Astrocyte of the spinal cord (primary cell): Measurements from ENCODE around the gene TAL2.

Experiments used
- DNase-seq: peaks from one replicate; pipeline ENCODE4 v3.0.0; 2011; ENCODE audit warnings: low read depth, low spot score
- H3K4me3 ChIP-seq: 2 replicates; pipeline ENCODE4 v1.5.1; 2011; ENCODE audit warnings: low read depth, mild to moderate bottlenecking, low read length, moderate library complexity
- CTCF ChIP-seq: IDR thresholded peaks from 2 replicates; pipeline ENCODE4 v1.5.1; 2012; ENCODE audit warnings: low read depth, mild to moderate bottlenecking, low read length, inconsistent platforms
- in situ Hi-C: cut with HindIII; loops from 2 replicates; pipeline ENCODE4 v1.10.0; 2017; ENCODE audit warnings: low sequenced_read_pairs

The TAL2 gene

GRCh38 chr9:105694190-105694847 is 32.1 kb downstream of the TAL2 start, which contains the start of gene TMEM38B:
Gene TMEM38B, plus strand, starts transcription at chr9:105694541. Its CDS starts 120 bp downstream, at chr9:105694661.
- in situ Hi-C loops = no loop called here
- peak within 1 kb of the TSS; percentile 75 for H3K4me3 ChIP-seq
- peak; percentile 71 for DNase-seq
- no peak for TF ChIP-seq CTCF

- peak; percentile 41 for DNase-seq
- peak overlapping the region; percentile 75 for H3K4me3 ChIP-seq
- TF ChIP-seq CTCF = no peak
- in situ Hi-C loops = no loop called here
These were observed 32.8 kb downstream of the TAL2 start for GRCh38 chr9:105694848-105695581.

- no peak for DNase-seq
- in situ Hi-C loops = no loop called here
- H3K4me3 ChIP-seq = no peak overlapping the region
- TF ChIP-seq CTCF = no peak
These were observed 34.0 kb downstream of the TAL2 start for GRCh38 chr9:105696219-105696793.

GRCh38 chr9:105697871-105698270 is 35.6 kb downstream of the TAL2 start:
- no peak overlapping the region for H3K4me3 ChIP-seq
- DNase-seq = peak; percentile 15
- no peak for TF ChIP-seq CTCF
- in situ Hi-C loops = no loop called here

- in situ Hi-C loops = no loop called here
- no peak for TF ChIP-seq CTCF
- no peak overlapping the region for H3K4me3 ChIP-seq
- no peak for DNase-seq
These were observed 36.2 kb downstream of the TAL2 start for GRCh38 chr9:105698348-105698870.

GRCh38 chr9:105700668-105701067 is 38.4 kb downstream of the TAL2 start:
- no peak overlapping the region for H3K4me3 ChIP-seq
- TF ChIP-seq CTCF = no peak
- no peak for DNase-seq
- in situ Hi-C loops = no loop called here
